GM23338 (cell line): ENCODE results near the gene RIC3.

Experiments used
- EZH2 ChIP-seq: fragments of 200-600 bp; sonication (generic); IDR thresholded peaks from one replicate; pipeline ENCODE4 v1.8.0; 2017; ENCODE audit warnings: antibody characterized with exemption, mild to moderate bottlenecking, low read depth; ENCODE audit not compliant: unreplicated experiment
- TF ChIP-seq, protein P1 (sequence below): IDR thresholded peaks from one replicate; pipeline ENCODE4 v1.6.1; 2018; ENCODE audit warnings: antibody characterized with exemption; ENCODE audit not compliant: unreplicated experiment

DNA sequence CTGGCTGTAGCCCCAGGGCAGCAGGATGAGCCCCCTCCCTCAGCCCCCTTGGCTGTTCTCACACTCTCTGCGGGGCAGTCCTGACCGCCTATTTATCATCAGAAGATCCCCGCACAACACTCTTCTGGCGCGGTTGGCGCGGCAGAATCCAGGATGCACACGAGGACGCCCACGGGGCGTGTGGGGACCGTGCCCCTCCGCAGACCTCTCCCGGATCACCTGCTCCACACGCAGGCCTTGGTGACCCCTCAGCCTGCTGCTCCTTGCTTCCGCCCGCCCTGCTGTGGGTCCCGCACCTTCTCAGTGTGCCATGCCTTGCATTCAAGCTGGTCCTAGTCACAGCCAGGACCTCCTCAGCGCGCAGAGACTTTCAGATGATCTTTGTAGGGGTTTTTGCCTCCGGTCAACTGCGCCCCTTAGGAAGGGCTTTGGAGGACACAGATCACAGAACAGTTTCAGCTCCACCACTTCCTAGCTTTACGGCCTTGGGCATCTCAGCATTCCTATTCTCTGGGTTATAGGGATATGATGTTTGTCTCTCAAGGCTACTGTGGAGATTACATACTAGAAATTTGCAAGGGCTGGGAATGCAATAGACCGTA is 88.7 kb downstream of the RIC3 start:
- TF ChIP-seq, protein P1, sequence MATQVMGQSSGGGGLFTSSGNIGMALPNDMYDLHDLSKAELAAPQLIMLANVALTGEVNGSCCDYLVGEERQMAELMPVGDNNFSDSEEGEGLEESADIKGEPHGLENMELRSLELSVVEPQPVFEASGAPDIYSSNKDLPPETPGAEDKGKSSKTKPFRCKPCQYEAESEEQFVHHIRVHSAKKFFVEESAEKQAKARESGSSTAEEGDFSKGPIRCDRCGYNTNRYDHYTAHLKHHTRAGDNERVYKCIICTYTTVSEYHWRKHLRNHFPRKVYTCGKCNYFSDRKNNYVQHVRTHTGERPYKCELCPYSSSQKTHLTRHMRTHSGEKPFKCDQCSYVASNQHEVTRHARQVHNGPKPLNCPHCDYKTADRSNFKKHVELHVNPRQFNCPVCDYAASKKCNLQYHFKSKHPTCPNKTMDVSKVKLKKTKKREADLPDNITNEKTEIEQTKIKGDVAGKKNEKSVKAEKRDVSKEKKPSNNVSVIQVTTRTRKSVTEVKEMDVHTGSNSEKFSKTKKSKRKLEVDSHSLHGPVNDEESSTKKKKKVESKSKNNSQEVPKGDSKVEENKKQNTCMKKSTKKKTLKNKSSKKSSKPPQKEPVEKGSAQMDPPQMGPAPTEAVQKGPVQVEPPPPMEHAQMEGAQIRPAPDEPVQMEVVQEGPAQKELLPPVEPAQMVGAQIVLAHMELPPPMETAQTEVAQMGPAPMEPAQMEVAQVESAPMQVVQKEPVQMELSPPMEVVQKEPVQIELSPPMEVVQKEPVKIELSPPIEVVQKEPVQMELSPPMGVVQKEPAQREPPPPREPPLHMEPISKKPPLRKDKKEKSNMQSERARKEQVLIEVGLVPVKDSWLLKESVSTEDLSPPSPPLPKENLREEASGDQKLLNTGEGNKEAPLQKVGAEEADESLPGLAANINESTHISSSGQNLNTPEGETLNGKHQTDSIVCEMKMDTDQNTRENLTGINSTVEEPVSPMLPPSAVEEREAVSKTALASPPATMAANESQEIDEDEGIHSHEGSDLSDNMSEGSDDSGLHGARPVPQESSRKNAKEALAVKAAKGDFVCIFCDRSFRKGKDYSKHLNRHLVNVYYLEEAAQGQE, result no peak
- TF ChIP-seq EZH2, result no peak
